ENCODE measurements around the gene QRSL1. TPM values are rescaled to one million over a fixed set of nuclear protein-coding genes. Genes with fewer than 3 reads are reported as not detected.
"Not testable (repeated sequence)": the region's sequence is repeated elsewhere in the genome, so short reads cannot be mapped to it uniquely, and the experiment has no call there.

Gene QRSL1, protein sequence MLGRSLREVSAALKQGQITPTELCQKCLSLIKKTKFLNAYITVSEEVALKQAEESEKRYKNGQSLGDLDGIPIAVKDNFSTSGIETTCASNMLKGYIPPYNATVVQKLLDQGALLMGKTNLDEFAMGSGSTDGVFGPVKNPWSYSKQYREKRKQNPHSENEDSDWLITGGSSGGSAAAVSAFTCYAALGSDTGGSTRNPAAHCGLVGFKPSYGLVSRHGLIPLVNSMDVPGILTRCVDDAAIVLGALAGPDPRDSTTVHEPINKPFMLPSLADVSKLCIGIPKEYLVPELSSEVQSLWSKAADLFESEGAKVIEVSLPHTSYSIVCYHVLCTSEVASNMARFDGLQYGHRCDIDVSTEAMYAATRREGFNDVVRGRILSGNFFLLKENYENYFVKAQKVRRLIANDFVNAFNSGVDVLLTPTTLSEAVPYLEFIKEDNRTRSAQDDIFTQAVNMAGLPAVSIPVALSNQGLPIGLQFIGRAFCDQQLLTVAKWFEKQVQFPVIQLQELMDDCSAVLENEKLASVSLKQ
- 12.1 TPM for total RNA-seq
- long read RNA-seq, full-length matches to known transcripts: 19 of 38 reads
- long read RNA-seq, partial matches to known transcripts: 4 of 38 reads
- long read RNA-seq, other reads (novel, unspliced or antisense): 15 of 38 reads

DNA sequence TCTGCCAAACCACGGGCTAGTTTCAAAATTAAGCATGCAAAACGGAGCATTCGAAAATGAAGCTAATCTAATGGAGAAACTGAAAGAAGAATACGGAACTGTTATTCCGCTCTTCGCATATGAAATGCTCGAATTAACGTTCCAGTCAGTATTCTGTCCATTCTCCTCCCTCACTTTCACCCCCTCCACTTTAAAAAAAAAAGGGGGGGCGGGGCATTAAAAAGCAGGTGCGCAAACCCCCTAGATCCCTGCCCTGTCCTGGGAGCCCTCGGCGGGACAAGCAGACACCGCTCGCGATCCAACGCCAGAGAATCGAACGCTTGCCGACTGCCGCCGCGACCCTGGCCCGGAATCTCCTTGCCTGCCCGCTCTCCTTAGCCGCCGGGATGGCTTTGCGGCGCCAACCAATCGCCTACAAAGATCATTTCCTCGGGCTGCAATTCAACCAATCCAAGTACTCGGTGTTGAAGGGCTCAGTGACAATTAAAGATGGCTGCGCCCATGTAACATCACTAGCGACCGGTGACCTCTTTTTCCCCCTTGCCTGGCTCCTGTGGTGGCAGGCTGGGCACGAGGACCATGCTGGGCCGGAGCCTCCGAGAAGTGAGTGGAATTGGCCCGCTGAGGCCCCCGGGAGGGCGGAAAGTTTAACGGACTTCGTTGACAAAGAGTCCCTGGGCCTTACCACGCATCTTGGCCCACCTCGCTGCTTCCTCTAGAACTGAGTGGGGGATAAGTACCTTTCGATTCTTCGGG is at the start of gene QRSL1, which contains the start of gene RTN4IP1:
TSS of gene QRSL1 (plus strand) at position 476 of the 756 bp plus-strand sequence. CDS start at position 580, 104 bp downstream.
TSS of gene RTN4IP1 (minus strand) at position 396 of the 756 bp plus-strand sequence. CDS start 477 bp downstream, outside the sequence.
- intact Hi-C loops (cut with DNase I): no loop called here
- DNase-seq (ENCODE audit: low spot score): peak; percentile 90

DNA sequence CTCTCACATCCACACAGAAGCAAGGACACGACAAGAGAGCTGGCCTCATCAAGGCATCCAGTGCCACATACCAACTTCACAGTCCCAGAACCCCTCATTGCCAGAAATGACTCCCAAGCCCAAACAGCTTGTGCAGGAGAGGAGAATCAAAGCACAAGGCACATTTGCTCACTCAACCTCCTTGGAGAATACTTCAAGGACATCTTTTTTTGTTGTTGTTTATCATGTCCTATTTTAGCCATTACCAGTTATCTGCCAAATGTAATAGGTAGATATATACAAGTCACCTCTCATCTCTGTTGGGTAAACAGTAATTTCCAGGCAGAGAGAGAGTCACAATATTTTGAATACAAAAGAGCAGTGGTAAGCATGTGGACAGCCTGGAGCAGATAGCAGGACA is 47.9 kb upstream of the QRSL1 start:
- intact Hi-C loops (cut with DNase I): no loop called here
- no peak for DNase-seq (ENCODE audit: low spot score)

DNA sequence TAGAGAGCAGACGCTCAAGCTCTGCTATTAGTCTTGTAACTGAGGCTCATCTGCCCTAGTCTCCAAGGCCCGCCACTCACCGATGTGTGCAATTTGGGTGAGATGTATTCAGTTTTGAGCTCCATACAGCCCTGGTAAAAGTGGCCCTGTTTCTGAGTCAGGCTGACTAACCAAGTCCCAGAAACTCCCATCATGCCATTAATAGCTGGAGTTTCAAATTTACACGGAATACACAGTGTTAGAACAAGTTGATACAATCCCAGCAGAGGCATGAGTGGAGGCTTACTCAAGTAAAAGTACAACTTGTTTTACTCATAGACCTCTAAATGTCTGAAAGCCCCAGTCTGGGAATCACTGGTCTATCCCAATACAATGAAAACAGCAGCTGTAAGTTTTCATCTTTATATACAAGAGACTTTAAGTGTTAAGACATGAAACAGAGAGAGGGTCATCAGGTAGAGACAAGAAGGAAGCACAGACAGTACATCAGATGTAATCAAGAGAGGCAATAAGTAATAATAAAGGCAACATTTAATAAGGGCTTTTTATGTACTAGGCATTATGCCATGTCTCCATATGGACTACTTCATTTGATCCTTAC is 42.5 kb upstream of the QRSL1 start:
- DNase-seq (ENCODE audit: low spot score): no peak
- intact Hi-C loops (cut with DNase I): no loop called here

DNA sequence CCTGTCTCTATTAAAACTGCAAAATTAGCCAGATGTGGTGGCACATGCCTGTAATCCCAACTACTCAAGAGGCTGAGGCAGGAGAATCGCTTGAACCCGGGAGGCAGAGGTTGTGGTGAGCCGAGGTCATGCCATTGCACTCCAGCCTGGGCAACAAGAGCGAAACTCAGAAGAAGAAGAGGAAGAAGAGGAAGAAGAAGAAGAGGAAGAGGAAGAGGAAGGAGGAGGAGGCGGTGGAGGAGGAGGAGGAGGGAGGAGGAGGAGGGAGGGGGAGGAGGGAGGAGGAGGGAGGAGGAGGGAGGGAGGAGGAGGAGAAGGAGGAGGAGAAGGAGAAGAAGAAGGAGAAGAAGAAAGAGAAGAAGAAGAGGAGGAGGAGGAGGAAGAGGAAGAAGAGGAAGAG is 40.4 kb upstream of the QRSL1 start:
- intact Hi-C loops (cut with DNase I); DNase-seq (ENCODE audit: low spot score): not testable (repeated sequence)

DNA sequence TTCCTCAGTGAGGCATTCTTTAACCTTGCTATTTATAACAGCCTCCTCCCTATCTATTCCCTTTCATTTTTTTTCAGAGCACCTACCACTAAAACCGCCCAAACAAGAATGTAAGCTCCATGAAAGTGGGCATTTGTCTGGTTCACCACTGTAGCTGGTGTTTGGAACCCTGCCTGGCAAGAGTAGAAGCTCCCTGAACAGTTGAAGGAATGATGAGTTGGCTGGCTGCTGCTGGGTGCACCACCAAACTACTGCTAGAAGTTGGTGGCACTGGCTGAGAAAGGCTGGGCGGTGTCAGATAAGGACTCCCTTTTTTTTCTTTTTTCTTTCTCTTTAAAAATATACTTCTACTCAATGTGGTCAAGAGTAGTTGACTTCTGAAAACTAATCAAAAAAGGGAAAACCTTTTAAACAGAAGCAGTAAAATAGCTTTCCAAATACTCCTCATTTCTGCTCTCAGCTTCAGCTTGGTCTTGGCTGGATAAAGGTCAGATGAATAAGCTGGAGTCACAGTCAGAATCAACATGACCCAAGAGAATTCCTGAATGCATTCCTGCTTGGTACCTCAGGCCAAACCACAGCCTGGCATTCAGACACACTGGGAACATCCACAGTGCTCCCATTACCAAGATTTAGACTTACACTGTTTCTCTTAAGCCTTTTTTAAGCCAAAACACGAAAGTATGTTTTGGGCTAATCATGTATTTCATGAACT is 38.1 kb upstream of the QRSL1 start:
- no peak for DNase-seq (ENCODE audit: low spot score)
- intact Hi-C loops (cut with DNase I): no loop called here

DNA sequence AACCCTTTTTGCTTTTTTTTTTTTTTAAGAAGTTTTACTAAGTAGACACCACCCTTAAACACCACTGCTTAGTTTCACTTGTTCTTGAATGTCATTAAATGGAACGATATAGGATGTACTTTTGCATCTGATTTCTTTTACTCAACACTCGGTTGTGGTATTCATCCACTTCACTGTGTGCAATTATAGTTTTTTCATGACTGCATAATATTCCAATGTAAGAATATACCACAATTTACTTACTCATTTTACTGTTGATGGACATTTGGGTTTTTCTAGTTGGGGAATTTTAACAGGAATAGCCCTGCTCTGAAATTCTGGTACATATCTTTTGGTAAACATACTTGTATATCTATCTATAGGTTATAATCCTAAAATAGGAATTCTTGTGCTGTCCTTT is 29.9 kb upstream of the QRSL1 start:
- DNase-seq (ENCODE audit: low spot score): no peak
- intact Hi-C loops (cut with DNase I): no loop called here

DNA sequence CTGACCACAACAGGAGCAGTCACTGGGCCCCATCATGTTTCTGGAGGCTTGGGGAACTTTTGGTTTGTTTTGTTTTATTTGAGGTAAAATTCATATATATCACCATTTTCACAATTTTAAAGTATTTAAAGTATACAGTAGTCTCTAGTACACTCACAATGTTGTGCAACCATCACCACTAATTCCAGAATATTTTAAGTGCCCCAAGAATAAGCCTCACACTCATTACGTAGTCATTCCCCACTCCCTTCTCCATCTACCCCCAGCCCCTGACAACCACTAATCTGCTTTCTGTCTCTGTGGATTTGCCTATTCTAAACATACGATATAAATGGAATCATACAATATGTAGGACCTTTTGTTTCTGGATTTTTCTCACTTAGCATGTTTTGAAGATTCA is 29.0 kb upstream of the QRSL1 start:
- intact Hi-C loops (cut with DNase I): no loop called here
- DNase-seq (ENCODE audit: low spot score): no peak

DNA sequence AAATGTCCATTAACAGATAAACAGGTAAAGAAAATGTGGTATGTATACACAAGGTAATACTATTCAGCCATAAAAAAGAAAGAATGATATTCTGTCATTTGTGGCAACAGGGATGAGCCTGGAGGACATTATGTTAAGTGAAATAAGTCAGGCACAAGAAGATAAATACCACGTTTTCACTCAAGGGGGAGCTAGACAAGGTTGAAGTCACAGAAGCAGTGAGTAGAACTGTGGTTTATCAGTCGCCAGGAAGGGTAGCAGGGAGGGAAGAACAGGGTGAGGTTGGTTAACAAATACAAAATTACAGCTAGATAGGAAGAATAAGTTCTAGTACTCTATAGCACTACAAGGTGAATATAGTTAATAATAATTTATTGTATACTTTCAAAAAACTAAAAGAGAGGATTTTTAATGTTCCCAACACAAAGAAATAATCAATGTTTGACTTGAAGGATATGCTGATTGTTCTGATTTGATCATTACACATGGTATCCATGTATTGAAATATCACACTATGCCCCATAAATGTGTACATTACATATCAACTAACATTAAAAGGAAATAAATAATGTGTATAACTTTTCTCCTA is 21.2 kb upstream of the QRSL1 start:
- no peak for DNase-seq (ENCODE audit: low spot score)
- intact Hi-C loops (cut with DNase I): no loop called here

DNA sequence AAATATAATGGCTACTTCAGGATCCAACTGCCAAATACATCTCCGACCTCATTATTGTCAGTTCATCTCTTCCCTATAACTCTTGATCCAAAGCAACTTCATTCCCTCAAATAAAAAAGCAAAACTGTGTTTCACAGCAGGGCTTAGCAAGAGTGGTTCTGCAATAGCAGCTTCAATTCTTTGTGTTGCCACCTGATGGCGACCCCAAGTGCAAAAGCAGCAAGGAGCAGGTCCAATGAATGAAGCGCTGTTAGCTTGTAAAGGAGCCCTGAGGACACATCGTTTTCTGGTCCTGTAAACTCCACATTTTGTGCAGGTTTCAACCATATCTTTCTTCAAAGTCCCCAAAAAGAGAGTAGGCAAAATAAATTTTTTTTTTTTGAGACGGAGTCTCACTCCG is 19.7 kb upstream of the QRSL1 start:
- intact Hi-C loops (cut with DNase I): no loop called here
- no peak for DNase-seq (ENCODE audit: low spot score)

DNA sequence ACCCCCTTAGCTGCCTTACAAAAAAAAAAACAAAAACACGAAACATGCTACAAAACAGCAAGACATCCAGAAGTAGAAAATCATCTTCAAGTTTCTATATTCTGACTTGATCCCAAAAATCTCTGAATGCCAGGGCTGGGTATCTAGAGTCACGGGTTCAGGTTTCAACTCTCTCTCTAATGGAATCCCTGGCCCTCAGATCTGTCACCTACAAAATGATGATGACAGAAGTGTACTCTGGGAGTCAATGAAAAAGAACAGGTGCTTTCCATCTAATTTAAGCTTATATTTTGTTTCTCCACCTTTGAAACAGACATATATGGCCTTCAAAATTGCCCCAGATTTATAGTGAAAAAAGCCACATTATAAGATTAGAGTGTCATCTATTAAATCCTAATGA is 18.3 kb upstream of the QRSL1 start:
- DNase-seq (ENCODE audit: low spot score): no peak
- intact Hi-C loops (cut with DNase I): no loop called here

DNA sequence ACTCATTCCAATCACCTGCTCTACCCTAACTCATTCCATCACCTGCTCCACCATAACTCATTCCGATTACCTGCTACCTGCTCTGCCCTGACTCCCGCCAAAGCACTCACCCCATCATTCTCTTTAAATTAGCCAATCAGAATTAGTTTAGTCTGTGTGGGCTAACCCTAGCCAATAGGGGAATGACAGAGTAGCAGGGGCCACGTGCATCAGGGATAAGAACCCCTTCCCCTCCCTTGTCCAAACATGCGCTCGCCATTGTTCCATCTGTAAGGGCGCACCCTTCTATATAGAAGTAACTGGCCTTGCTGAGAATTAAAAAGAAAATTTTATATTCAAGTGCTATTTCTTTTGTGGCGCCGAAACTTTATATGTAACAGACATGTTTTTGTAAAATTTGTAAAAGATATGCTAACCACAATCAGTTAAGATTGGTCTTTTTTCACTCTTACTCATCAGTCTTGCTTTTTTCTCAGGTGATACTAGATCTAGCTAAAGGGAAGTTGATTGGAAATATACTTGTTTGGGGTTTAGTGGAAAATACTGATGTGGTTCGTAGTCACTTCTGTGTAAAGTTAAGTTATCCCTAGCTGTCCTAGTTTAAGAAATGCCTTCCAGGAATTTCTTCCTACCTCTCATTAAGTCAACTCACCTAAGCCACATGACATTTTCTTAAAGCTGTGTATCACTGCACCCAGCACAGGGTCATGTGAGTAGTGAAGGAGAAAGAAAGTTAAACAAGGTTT is 16.5 kb upstream of the QRSL1 start:
- intact Hi-C loops (cut with DNase I): no loop called here
- no peak for DNase-seq (ENCODE audit: low spot score)

DNA sequence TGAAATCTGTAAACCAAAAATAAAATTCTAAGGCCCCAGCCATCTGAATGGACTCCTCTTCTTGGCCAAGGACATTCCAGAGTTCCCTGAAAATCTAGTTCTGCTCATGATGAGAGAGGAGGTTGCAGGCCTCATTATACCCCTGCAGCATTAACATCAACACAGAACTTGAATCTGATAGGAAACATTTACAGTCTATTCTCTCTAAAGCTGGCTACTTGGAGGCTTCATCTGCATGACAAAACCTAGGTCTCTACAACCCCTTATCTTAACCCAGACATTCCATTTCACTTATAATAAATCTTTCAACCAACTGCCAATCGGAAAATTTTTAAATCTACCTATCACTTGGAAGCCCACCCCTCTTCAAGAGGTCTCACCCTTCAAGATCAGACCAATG is 15.8 kb upstream of the QRSL1 start:
- no peak for DNase-seq (ENCODE audit: low spot score)
- intact Hi-C loops (cut with DNase I): no loop called here

DNA sequence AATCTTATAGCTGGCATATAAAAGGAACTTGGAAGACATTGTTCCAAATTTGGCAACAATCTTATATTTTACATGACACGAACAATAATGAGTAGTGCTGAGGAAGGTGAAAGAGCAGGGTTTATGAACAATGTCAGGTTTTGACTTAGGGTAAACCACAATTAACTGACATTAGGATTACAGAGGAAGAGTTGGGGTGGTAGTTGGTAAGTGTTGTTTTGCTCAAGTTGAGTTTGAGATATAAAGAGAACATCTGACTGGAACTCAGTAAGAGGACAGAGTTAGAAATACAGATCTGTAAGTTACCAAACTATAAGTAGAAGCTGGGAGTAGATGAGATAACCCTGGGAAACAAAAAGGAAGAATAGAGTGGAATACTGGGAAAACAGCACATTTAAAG is 15.2 kb upstream of the QRSL1 start:
- intact Hi-C loops (cut with DNase I): no loop called here

DNA sequence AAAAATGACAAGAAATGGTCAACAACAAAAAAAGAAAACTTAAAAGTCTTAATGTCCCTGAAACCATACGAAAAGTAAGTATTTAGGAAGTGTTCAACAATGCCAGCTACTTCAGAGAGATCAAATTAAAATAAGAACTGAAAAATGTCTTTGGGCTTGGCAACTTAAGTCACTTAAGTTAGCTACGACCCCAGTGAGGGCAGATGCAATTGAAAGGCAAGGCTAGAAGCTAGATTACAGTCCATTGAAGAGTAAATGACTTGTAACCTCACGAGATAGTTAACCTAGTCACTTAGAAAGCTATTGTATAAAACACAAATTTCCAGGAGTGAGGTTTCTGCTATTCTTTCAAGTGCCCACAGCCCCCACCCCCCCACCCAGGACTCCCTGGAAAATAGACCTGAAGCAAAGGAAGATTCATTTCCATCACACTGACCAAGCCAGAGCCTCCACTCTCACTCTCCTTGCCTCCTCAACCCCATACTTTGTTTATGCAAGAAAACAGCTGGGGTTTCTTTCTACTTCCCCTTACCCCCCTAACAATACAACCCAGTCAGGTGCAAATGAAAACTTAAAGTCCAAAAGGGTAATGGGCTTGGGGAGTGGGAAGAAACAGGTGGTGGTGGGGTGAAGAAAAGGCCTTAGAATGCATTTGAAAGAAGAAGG is 14.7 kb upstream of the QRSL1 start:
- intact Hi-C loops (cut with DNase I): no loop called here
- no peak for DNase-seq (ENCODE audit: low spot score)

More for the DNA sequence above, 15.2 kb upstream of the QRSL1 start:
- DNase-seq (ENCODE audit: low spot score): no peak

DNA sequence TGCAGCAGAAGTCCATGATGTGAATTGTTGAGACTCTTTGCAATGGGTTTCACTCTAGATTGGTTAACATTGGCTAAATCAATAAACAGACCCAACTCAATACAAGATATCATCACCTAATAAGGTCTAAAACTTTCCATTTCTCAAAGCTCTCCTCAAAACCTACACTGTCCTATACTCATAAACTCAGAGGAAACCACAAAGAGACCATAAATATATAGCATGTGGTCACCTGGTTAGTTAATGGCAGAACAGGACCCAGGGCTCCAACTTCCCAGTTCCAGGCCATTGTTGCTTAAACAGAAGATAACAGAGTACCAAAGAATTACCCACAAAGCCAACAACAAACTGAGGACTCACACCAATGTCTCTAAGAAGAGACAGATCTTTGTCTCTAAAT is 12.1 kb upstream of the QRSL1 start:
- no peak for DNase-seq (ENCODE audit: low spot score)
- intact Hi-C loops (cut with DNase I): no loop called here

DNA sequence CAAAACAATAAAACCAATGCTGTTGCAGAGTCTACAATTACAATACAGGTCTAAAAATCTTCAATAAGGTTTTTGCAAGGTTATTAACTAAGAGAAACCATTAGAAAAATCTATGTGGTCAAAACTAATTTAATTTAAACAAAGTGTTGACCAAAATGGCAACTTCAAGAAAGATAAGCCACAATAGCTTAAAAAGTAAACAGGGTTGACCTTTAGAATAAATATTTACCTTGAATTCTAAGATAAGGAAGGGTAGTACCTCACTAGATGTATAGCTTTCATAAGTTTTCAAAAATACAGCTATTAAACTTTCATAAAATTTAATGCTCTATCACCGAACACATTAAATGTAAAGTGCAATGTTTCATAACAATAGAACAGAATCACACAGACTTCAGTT is 11.5 kb upstream of the QRSL1 start:
- DNase-seq (ENCODE audit: low spot score): no peak
- intact Hi-C loops (cut with DNase I): no loop called here

DNA sequence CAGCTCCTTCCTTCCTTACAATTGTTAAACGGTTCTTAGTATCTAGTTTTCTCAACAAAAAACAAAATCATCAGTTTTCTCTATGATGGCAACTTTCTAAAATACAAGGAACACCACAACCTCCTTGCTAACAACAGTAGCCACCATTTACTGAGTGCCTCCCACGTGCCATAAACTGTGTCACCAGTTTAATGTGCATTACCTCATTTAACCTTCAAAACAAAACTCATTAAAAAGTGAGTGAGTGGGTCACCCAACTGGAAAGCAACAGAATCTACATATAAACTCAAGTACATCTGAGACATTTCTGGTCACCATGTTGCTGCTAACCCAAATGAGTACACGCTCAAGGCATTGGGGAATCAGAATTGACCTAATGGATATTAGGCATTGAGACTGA is 11.1 kb upstream of the QRSL1 start:
- intact Hi-C loops (cut with DNase I): no loop called here
- DNase-seq (ENCODE audit: low spot score): no peak

DNA sequence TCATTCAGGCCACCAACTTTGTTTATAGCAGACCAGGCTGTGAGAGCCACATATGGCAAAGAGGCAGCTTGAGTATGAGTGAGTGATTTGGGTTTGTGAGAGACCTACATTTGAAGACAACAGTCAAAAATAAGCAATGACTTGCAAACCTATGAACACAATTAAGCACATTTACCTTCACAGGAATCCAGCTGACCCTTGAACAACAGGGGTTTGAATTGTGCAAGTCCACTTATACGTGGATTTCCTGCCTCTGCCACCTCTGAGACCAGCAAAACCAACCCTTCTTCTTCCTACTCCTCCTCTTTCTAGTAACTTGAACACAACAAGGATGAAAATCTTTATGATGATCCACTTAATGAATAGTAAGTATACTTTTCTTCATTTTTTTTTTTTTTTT is 10.2 kb upstream of the QRSL1 start:
- no peak for DNase-seq (ENCODE audit: low spot score)
- intact Hi-C loops (cut with DNase I): no loop called here

Measured in cardiac septum (tissue), 1 donor.